GM18508 (cell line): ENCODE measurements around the gene CDH11.

Experiments
- ATAC-seq: cut with Tn5 transposase; IDR thresholded peaks from one replicate; pipeline ENCODE4 v1.9.1; 2021; ENCODE audit warnings: moderate number of reproducible peaks; ENCODE audit not compliant: insufficient read depth, unreplicated experiment

The CDH11 gene, protein sequence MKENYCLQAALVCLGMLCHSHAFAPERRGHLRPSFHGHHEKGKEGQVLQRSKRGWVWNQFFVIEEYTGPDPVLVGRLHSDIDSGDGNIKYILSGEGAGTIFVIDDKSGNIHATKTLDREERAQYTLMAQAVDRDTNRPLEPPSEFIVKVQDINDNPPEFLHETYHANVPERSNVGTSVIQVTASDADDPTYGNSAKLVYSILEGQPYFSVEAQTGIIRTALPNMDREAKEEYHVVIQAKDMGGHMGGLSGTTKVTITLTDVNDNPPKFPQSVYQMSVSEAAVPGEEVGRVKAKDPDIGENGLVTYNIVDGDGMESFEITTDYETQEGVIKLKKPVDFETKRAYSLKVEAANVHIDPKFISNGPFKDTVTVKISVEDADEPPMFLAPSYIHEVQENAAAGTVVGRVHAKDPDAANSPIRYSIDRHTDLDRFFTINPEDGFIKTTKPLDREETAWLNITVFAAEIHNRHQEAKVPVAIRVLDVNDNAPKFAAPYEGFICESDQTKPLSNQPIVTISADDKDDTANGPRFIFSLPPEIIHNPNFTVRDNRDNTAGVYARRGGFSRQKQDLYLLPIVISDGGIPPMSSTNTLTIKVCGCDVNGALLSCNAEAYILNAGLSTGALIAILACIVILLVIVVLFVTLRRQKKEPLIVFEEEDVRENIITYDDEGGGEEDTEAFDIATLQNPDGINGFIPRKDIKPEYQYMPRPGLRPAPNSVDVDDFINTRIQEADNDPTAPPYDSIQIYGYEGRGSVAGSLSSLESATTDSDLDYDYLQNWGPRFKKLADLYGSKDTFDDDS

DNA sequence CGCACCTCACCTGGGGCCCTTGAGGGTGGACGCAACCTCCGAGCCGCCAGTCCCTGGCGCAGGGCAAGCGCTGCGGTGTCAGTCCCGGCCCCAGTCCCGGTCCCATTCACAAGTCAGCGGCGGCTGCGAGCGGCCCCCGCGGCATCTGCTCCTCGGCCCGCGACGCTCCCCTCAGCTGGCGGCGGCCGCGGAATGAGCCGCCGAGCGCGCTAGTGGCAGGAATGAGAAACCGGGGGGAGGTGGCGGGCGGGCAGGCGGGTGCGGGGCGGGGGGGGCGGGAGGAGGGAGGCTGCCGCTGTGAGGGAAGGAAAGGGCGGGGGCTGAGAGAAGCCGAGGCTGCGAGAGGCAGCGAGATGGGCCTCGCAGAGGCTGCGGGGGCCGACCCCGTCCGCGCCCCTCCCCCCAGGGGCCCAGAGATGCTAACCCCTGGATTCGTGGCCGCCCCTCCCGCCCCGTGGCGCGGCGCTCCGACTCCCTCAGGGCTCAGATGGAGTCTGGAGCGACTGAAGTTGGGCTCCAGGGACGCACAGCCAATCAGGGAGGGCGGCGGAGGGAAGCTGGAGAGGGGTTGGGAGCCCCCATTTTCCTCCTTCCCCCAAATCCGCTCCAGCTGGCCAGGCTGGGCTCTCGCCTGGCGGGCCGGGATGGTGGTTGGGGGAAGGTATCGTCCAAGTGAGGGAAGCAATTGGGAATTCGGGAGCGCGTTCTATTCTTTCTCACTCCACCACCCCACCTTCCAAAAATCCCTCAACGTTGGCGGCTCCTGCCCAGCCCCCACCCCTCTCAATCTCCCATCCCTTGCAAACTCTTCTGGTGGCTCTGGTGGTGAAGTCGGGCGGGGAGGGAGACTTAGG, at the start of gene CDH11:
Gene CDH11, minus strand, starts transcription at position 194 of the 854 bp plus-strand sequence. CDS start 117,194 bp downstream, outside the sequence.
- ATAC-seq = no peak

DNA sequence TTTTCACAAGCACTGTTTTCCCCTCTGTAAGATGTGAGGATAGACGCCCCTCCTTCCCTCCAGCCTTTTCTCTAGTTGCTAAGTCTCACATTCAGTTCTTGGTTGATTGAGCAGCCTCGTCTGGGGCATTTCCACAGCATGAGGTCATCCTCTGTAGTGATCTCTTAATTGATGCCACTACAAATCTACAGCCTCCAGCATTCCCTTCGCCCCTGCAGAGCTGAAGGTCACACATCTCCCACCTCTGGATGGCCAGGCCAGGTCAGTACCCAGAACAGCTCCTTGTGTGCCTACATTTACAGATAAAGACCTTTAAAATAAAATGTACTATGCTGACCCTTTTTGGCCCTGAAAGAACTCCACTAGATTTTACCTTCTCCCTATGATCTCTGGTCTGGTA, 32.5 kb upstream of the CDH11 start:
- no peak for ATAC-seq

DNA sequence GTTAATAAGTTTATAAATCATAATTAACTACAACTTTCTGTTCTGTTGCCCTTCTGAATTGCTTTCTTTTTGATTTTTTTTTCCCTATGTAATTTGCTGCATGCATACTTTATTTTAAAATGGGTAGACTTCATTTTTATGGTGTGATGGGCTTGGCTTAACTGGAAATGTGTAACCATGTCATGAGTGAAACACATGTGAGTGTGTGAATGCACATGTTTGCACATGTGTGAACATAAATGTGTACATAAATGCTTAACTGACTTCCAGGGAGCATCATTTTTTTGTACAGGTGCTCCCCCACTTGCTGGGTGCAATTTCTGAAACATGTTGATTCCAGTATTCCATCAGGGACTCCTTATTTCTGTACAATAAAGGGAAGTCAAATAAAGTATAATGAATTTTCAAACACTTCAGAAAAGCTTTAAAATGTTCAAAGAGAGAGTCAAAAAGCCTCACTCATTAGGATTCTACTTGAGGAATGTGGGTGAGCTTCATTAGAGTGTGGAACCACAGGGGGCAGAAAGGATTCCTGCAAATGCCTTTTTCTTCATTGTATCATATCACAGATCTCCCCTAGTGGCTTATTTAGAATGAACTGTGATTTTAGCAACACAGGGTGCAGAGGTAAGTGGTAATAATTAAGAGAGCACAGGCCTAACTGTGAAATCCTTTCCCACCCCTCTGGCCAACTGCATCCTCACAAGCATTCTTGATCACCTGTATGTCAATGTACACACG, 31.7 kb upstream of the CDH11 start:
- no peak for ATAC-seq

DNA sequence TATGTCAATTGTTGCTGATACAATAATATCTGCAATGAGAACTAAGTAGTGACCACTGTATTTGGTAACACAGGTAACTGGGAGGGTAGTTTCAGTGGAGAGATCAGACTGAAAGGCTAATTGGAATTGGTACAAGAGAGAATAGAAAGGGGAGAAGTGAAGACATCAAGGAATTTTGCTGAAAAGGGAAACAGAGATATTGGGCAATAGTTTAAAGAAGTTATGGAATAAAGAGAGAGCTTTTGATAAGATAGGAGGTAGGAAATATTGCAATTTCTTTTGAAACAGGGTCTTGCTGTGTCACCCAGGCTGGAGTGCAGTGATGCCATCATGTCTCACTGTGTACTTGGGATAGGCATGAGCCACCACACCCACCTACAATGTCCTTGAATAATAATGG, 26.9 kb upstream of the CDH11 start:
- ATAC-seq = no peak

DNA sequence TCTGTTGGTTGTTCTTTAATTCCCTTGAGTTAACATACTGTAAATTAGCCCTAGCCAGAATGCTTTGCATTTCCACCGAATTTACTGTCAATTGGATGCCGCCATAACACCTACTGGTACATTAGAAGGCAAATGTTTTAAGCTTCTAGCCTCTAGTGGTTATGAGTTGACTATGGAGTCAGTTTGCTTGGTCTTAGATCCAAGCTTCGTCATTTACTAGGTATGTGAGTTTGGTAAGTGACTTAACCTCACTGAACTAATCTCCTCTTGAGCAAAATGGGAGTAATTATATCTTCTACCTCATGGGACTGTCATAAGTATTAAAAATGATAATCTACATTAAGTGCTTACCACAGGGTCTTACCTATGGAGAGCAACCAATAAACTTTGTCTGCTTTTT, 20.4 kb upstream of the CDH11 start:
- ATAC-seq = no peak

DNA sequence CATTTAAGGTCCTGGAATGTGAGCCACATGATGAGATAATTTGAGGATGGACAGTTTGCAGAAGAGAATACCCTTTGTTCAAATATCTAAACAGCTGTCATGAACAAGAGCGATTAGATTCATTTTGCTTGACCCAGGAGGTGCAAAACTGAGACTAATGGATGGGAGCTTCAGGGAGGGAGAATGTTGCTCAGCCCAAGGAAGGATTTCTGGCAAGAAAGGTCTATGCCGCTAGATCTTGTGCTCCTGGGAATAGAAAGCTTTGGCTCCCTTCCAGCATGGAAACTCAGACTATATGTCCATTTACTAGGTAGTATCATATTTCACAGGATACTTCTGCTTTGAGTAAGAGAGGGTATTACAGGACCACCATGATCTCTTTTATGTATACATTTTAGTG, 14.8 kb upstream of the CDH11 start:
- no peak for ATAC-seq

DNA sequence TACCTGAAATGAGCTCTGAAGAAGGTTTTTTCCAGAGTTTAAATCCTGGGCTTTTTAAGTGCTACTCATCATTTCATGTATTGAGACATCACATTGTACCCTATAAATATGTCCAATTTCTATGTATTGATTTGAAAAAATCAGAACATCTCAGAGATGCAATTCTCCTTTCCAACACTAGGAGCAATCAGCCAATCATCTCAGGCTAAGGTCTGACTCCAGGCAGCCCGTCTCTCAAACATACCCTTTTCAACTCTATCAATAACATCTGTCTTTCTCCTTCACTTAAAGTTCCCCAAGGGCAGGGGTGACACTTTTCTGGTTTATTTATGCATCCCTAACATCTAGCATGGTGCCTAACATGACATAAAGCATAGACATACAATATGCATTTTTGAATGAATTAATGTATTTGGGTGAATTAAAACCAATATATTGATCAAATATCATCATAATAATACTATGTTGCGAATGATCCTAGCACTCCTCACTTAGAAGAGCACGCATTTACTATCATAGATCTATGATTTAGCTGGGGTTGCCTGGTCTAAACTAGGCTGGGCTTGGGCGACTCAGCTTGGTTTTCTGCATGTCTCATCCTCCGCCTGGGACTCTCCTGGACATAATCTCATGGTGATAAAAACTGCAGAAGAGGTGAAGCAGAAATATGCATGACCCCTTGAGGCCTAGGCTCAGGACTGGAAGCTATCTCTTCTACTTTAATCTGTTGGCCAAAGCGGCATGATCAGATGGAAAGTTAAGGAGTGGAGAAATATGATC, 5.2 kb upstream of the CDH11 start:
- ATAC-seq = no peak

DNA sequence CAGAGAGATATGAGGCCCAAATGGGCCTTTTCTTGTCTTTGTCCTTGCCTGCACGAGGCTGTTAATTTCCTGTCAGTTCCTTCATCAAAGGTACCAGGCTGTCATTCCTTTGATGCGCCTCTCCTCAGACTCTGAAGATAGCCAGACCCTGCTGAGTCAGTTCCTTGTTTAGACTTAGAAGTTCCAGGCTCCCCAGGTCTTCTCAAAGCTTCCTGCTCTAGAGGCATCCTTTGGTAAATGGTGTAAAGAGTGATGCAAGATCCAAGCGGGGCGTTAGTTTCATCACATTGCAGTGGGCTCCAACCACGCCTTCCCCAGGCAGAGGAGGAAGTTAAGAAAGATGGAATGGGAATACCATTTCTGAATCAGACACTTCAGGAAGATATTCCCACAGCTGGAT, 4.0 kb upstream of the CDH11 start:
- ATAC-seq = no peak

DNA sequence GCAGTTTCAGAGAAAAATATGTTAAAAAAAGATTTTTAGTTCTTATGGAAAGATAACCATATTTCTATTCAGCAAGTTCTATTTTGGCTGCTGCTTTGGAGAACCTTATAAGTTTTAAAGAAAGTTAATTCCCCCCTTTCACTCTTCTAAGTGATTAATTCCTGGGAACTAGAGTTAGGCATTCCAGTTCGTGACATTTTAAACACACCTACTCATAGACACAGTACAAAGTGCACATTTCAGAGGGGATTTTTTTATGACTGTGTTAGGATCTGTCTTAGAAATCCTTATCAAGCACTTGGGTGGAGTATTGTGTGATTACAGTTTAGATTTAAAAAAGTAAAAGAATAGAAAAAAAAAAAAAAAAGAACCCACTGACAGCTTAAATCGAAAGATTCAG, 3.5 kb upstream of the CDH11 start:
- no peak for ATAC-seq

DNA sequence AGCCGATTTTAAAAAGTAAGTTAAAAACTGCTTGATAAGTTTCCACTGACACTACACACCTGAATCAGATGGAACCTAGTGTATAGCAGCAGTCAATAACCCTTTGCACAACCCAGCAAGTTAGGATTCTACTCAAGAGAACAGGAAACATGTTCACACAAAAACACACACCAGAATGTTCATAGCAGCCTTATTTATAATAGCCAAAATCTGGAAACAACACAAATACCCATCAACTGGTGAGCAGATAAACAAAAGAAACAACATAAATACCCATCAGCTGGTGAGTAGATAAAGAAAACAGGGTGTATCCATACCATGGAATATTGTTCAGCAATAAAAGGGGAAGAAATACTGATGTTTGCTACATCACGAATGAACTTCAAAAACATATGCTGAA, 2.7 kb upstream of the CDH11 start:
- ATAC-seq = no peak

DNA sequence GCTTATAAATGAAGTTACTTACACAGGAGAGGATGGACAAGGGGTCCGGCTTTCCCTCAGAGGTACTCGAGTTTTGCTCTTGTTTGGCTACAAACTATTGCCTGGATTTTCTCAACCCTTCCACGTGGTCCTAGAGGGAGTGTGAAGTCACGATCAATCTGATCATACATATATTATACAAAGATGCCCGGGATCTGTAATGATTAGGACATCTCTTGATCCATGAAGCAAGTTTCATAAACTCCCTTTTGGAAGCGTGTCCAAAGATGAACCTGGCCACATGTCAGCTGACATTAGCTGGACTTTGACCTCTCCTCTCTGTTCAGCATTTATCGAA, 2.3 kb upstream of the CDH11 start:
- no peak for ATAC-seq

DNA sequence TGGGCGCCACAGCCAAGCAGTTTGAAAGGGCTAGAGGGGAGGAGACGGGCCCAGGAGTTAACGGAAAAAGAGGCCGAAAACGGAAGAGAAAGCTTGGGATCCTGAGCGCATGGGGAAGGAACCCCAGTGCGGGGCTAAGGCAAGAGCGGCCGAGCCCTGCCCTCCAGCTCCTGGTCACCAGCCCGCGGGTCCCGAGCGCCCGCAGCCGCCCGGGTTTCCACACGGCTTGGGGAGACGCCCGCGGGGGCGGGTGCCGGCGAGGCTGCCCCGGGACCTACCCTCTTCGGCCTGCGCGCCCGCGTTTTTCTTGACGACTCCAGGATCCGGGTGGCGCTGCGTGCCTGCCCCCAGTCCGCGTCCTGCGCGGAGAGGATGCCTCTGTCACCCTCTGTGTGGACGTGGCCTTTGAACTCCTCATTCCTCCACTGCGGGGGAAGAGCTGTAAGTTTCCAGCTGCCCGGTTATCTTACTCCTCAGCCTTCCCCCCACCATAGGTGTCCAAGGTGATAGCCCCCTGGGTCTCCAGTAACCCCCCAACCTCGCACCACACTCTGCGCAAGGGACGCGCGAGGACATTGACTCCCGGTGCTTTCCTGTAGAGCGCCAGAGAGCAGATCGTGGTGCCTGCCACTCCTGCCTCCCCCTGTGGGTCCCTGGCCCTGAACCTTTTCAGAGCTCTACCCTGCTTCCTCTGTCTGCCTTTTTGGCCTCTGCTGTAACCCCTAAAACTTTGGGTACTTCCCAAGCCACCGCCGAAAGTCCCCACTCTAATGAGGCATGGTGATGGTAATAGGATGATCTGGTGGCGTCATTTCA, 1.7 kb upstream of the CDH11 start:
- no peak for ATAC-seq

DNA sequence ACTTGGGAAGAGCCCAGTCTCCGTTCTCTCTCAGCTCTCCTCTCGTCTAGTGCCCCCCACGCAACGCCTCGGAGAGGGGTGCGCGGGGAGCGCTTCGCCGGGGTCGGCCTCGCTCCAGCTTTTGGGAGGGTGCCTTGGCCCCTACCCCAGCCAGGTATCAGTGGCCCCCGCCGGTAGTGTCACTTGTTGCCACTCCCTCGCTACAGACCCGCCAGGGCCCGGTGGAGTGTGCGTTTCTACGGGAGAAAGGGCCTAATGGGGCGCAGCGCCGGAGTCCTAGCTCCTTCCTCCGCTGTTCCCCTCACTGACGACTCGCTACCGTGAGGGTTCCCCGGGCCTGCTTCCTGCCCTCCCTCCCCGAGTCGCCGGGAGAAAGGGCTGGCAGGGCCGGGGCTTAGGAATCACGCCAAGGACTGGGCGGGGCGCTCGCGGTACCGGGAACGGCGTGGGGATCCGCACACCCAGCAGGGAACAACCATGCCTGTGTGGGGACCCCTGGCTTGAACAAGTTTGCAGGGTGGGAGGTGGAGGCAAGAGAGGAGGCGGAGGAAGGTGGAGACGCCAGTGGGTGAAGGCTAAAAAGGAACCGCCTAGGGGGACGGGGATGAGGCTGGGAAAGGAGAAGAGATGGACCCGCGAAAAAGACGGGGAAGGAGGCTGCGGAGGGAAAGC, 997 bp upstream of the CDH11 start:
- no peak for ATAC-seq

DNA sequence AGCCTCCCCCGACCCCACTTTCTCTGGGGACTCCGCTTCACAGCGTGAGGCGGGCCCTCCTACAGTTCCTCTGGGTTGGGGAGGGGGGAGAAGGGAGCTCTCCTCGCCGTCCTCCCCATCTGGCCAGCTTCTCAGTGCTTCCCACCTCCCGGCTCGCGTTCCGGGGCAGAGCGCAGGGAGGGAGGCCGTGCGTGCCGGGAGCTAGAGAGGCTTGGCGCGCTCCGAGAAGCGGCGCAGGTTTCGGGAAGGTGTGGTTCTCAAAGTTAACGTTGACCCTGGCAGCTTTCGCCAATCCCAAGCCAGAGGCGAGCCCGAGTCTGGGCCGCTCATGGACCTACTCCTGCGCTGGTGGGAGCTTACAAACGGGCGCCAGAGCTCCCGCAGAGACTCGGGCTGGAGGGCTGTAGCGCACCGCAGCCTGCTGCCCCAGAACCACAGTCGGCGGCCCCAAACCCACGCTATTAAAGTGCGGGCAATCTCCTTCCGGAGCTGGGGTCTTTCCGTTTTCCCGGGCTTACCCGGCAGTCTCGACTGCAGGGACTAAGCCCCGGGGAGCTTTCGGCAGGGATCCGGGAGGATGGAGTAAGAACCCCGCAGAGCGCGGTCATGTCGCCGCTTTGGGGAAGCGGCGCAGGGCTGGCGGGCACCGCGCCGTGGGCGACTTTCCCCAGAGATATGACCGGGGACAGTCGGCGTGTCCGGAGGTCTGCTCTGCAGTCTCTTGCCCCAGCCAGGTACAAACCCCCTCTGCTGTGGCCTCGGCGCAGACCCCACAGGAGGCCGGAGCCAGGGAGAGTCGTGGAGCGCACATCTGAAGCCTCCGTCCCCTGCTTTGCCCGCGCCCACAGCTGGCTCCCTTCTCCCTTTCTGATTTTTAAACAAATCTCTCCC, 787 bp downstream of the CDH11 start:
- ATAC-seq = no peak

DNA sequence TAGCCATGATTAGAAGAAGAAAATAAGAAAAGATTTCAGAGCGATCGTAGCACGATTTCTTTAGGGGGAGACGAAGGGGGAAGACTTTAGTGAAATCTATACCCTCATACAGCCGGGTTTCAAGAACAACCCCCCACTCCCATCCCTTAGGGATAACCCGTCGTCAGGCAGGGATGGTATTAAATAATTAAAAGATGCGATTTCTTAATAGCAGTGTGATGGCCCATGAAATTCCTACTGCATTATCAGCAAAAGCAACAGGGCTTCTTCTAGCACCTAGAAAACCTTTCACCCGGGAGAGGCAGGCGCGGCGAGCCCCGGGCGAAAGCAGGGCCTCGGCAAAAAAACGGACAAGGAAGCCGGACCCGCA, 1.4 kb downstream of the CDH11 start:
- no peak for ATAC-seq

DNA sequence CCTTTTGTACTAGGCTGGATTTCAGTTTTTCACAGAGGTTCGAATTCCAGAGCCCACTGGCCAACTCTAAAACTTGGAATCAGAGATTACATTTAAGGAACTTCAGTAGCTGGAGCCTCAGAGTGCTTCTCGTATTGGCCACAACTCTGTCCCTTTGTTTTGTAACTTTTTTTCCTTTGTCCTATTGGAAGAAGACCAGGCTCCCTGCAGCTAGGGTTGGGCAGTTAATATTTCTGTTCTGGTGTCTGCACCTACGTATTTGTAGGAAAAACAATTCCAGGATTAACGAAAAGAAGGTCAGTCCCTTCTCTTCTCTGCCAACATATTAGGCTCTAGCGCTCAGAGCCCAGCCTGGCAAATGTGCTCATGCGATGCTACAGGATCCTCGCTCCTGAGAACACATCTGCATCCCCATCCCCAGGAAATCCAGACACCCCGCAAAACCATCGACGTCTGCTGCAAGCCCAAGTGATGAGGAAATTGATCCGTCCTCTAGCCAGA, 1.9 kb downstream of the CDH11 start:
- no peak for ATAC-seq

DNA sequence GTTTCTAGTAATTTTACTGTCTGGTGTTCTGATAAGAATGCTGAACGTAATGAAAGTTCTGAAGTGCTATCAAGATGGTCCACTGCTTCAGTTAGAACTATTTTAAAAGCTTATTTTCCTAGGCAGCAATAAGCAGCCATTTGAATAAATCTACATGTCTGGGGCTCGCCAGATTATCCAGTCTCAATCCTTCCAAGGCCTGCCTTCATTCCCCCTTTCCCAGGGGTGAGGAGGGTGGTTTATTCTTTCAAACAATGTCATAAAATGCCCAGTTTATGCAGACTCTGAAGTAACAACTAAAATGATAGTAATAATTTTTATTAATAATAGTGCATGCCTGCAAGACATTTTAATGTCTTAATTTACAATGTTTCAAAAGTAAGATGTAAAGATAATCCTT, 2.4 kb downstream of the CDH11 start:
- no peak for ATAC-seq
